GM10847 (cell line): ENCODE data around the gene NPR3.

Source experiments
- POLR2A ChIP-seq: IDR thresholded peaks from 2 replicates; pipeline ENCODE4 v1.6.1; 2011; ENCODE audit not compliant: insufficient read length; ENCODE audit errors: extremely low read depth

NPR3 gene

DNA sequence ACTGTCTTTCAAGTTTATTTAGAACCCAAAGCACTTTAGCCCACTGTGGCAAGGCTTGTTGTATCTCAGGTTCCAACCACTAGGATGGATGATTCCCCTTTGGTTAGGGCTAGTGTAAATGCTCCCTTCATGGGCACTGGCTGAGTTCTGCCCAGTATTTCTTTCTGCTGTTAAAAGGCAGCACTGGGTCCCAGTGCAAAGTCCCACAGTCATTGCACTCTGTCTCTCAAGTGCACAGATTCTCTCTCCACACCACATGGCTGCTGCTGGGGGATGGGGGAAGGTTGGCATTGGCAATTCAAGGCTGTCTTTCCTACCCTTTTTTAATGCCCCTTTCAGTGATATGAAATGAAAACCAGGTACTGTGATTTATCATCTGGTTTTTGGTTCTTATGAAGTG is 7.2 kb upstream of the NPR3 start:
- TF ChIP-seq POLR2A, result no peak

GRCh38 chr5:32707418-32707997 is 3.6 kb upstream of the NPR3 start:
- TF ChIP-seq POLR2A, result no peak

- no peak for TF ChIP-seq POLR2A
Measured at GRCh38 chr5:32708949-32709348, 2.2 kb upstream of the NPR3 start.

- no peak for TF ChIP-seq POLR2A
Measured at GRCh38 chr5:32709750-32710549, 1.2 kb upstream of the NPR3 start.

GRCh38 chr5:32711362-32711680 is 200 bp downstream of the NPR3 start:
- no peak for TF ChIP-seq POLR2A

GRCh38 chr5:32711681-32712480 is 760 bp downstream of the NPR3 start:
- TF ChIP-seq POLR2A, result no peak

DNA sequence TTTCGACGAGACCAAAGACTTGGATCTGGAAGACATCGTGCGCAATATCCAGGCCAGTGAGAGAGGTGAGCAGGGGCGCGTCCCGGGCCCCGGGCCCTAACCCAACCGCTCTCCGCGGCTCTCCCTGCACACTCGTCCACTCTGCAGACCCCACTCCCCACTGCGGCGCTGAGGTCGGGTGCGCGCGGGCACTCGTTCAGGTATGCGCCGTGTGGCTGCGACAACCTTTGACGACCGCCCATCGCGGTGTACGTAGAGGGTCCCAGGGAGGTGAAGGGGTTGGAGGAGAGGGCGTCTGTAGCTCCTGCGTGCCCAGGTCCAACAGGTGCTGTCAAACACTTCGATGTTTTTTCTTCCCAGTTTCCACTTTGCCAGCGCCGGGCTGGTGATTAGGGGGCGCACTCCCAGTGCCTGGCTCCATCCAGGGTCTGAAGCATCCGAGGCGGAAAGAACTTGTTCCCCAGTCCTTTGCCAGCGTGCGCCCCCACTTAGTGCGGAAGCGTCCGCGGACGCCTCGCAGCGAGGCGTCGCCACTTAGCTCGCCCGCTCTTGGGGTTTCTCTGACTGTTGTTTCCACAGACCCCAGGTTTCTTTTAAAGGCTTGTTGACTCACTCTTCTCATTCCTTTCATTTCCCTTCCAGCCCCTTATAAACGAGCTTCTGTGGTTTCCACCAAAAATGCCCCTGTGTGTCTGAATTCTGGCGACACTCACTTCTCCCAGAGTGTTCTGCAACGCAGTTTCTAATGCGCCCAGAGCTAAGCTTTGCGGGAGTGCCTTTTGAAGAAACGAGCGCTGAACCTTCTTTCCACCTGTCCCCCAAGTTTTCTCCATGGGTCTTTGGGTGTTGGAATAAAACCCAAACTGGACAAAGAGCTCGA is 1.6 kb downstream of the NPR3 start:
- no peak for TF ChIP-seq POLR2A

- no peak for TF ChIP-seq POLR2A
Measured at GRCh38 chr5:32713361-32713769, 2.2 kb downstream of the NPR3 start.

DNA sequence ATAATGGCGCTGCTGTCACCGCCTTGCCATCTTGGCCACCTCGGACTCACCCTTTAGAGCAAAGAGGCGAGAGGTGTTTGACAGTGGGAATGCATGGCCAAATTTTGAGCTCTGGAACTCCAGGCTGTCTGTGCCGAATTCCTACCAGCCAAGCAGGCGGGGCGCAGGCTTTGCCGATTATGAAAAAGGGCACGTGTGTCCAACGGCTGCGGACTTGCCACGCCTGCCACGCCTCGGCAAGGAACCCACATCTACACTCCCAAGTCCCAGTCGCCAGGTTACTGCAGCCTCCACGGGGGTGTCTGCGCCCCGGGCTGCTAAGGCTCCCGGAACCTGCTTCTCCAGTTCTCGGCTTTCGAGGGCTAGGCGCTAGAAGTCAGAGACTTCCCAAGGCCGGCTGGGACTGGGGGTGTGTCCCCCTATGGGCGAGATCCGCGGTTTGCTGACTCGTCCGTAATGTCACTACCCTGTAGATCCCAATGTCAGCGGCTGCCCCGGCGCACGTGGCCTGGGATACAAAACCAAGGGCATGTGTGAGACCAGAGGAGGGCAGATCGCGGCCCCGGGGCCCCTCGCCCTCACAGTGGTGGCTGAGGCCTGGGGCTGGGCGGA is 2.8 kb downstream of the NPR3 start:
- TF ChIP-seq POLR2A, result no peak

GRCh38 chr5:32714836-32715235 is 3.7 kb downstream of the NPR3 start:
- no peak for TF ChIP-seq POLR2A

DNA sequence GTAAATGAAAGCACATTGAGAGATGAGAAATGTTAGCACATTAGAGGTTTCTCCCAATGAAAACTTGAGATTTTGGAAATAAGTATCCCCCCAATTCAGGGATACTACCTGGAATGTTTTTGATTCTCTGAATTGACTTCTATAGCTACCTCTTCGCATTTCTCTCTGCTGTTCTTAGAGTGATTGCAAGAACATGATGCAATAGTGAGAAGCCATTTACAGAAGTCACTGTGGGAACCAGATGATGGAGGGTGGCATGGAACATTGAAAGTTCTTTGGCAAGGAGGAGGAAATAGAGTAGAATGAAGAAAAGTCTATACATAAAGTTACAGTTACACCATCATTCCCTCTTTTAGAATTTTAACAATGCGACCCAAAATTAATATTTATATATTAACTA is 9.2 kb downstream of the NPR3 start:
- TF ChIP-seq POLR2A, result no peak

DNA sequence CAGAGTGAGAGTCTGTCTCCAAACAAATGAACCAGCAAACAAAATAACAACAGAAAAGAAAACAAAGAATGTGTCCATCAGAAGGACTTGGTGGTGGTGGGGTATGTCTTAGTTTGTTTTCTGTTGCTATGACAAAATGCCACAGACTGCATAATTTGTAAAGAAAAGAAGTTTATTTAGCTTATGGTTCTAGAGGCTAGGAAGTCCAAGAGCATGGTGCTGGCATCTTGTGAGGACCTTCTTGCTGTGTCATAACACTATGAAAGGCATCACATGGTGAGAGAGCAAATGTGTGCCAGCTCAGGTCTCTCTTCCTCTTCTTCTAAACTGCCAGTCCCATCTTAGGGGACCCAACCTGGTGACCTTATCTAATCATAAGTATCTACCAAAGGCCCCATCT is 10.5 kb downstream of the NPR3 start:
- no peak for TF ChIP-seq POLR2A

- TF ChIP-seq POLR2A, result no peak
Measured at GRCh38 chr5:32722957-32723356, 11.8 kb downstream of the NPR3 start.

- TF ChIP-seq POLR2A, result no peak
Measured at GRCh38 chr5:32724526-32724925, 13.4 kb downstream of the NPR3 start.

- TF ChIP-seq POLR2A, result no peak
Measured at GRCh38 chr5:32726086-32726557, 15.0 kb downstream of the NPR3 start.
